ENCODE results near the gene IGFL3.

The IGFL3 gene

GRCh38 chr19:46132508-46133100, 8.1 kb upstream of the IGFL3 start:
- Histone ChIP-seq H3K9me3 (replicated peaks; ENCODE audit: insufficient read depth, low read length) (no peaks in the 10 kb centered on the region), H3K27me3 (replicated peaks; ENCODE audit: insufficient read depth, low read length) (peaks cover 73% of the 10 kb centered on the region), H3K9ac (ENCODE audit: low read length) (no peak overlapping the region), H3K27ac (ENCODE audit: low read length) (no peak overlapping the region), H3K4me2 (ENCODE audit: low read depth, low read length) (no peak overlapping the region), H3K4me1 (ENCODE audit: low read length) (no peaks in the 10 kb centered on the region), H3K79me2 (ENCODE audit: low read length) (no peaks in the 10 kb centered on the region), H3K4me3 (ENCODE audit: low read length) (no peak overlapping the region), H3K9me2 (replicated peaks; ENCODE audit: insufficient read depth, low read length) (no peaks in the 10 kb centered on the region), H3K36me3 (replicated peaks; ENCODE audit: insufficient read depth, low read length) (no peaks in the 10 kb centered on the region), H2AFZ (ENCODE audit: low read length) (no peak overlapping the region), H3F3A (ENCODE audit: insufficient read depth, low read length) (no peaks in the 10 kb centered on the region), H4K20me1 (ENCODE audit: insufficient read depth, low read length) (no peaks in the 10 kb centered on the region)
- DNase-seq, result no peak
- TF ChIP-seq EZH2phosphoT487 (IDR thresholded peaks at IDR 0.05; ENCODE audit: low read length) (no peak), CTCF (IDR thresholded peaks at IDR 0.05; ENCODE audit: low read length) (no peak), EZH2 (optimal IDR thresholded peaks at IDR 0.05; ENCODE audit: low read depth, low read length) (no peak)

GRCh38 chr19:46131485-46132143, 7.1 kb upstream of the IGFL3 start:
- TF ChIP-seq CTCF (IDR thresholded peaks at IDR 0.05; ENCODE audit: low read length) (no peak), EZH2 (optimal IDR thresholded peaks at IDR 0.05; ENCODE audit: low read depth, low read length) (no peak), EZH2phosphoT487 (IDR thresholded peaks at IDR 0.05; ENCODE audit: low read length) (no peak)
- H3K27ac ChIP-seq (ENCODE audit: low read length), result no peak overlapping the region
- no peak overlapping the region for H3K4me3 ChIP-seq (ENCODE audit: low read length)
- no peak overlapping the region for H3K9ac ChIP-seq (ENCODE audit: low read length)
- no peaks in the 10 kb centered on the region for H3F3A ChIP-seq (ENCODE audit: insufficient read depth, low read length)
- H2AFZ ChIP-seq (ENCODE audit: low read length), result no peak overlapping the region
- H3K79me2 ChIP-seq (ENCODE audit: low read length), result no peaks in the 10 kb centered on the region
- no peak overlapping the region for H3K4me2 ChIP-seq (ENCODE audit: low read depth, low read length)
- H3K27me3 ChIP-seq (replicated peaks; ENCODE audit: insufficient read depth, low read length), result peaks cover 72% of the 10 kb centered on the region
- H3K4me1 ChIP-seq (ENCODE audit: low read length), result no peaks in the 10 kb centered on the region
- no peaks in the 10 kb centered on the region for H4K20me1 ChIP-seq (ENCODE audit: insufficient read depth, low read length)
- no peaks in the 10 kb centered on the region for H3K9me3 ChIP-seq (replicated peaks; ENCODE audit: insufficient read depth, low read length)
- no peak for DNase-seq
- H3K9me2 ChIP-seq (replicated peaks; ENCODE audit: insufficient read depth, low read length), result no peaks in the 10 kb centered on the region
- H3K36me3 ChIP-seq (replicated peaks; ENCODE audit: insufficient read depth, low read length), result no peaks in the 10 kb centered on the region

- Histone ChIP-seq H3K4me2 (ENCODE audit: low read depth, low read length) (no peak overlapping the region), H3K4me3 (ENCODE audit: low read length) (no peak overlapping the region), H3K9ac (ENCODE audit: low read length) (no peak overlapping the region), H3F3A (ENCODE audit: insufficient read depth, low read length) (no peaks in the 10 kb centered on the region), H3K27ac (ENCODE audit: low read length) (no peak overlapping the region), H3K9me3 (replicated peaks; ENCODE audit: insufficient read depth, low read length) (no peaks in the 10 kb centered on the region), H3K79me2 (ENCODE audit: low read length) (no peaks in the 10 kb centered on the region), H4K20me1 (ENCODE audit: insufficient read depth, low read length) (no peaks in the 10 kb centered on the region), H3K27me3 (replicated peaks; ENCODE audit: insufficient read depth, low read length) (peaks cover 70% of the 10 kb centered on the region), H2AFZ (ENCODE audit: low read length) (no peak overlapping the region), H3K36me3 (replicated peaks; ENCODE audit: insufficient read depth, low read length) (no peaks in the 10 kb centered on the region), H3K9me2 (replicated peaks; ENCODE audit: insufficient read depth, low read length) (no peaks in the 10 kb centered on the region), H3K4me1 (ENCODE audit: low read length) (no peaks in the 10 kb centered on the region)
- no peak for TF ChIP-seq EZH2phosphoT487 (IDR thresholded peaks at IDR 0.05; ENCODE audit: low read length)
- TF ChIP-seq EZH2 (optimal IDR thresholded peaks at IDR 0.05; ENCODE audit: low read depth, low read length), result no peak
- TF ChIP-seq CTCF (IDR thresholded peaks at IDR 0.05; ENCODE audit: low read length), result no peak
- no peak for DNase-seq
These were observed 1.6 kb upstream of the IGFL3 start for GRCh38 chr19:46126086-46126580.

Measured in MM.1S (cell line).